Right cardiac atrium (tissue), 5 donors: ENCODE results near the gene MSH3. TPM values are rescaled to one million over a fixed set of nuclear protein-coding genes. Genes with fewer than 3 reads are reported as not detected.
"Not testable (repeated sequence)": the region's sequence is repeated elsewhere in the genome, so short reads cannot be mapped to it uniquely, and the experiment has no call there.

Experiments
- ATAC-seq, 2 donors: fragments of 200-7000 bp; cut with Tn5 transposase; one replicate each; pipeline versions ENCODE4 v1.8.0 to v1.9.1; 2020; ENCODE audit warnings: moderate library complexity in 2 of 2, mild to moderate bottlenecking in 1 of 2
- DNase-seq, 3 donors: peaks; one replicate each; pipeline ENCODE4 v3.0.0-alpha.2; 2020
- H3K27ac ChIP-seq: one replicate; pipeline ENCODE4 v1.5.1; 2013; ENCODE audit warnings: mild to moderate bottlenecking, low read length, control low read depth, moderate library complexity
- H3K27me3 ChIP-seq: one replicate; pipeline ENCODE4 v1.6.1; 2013; ENCODE audit not compliant: control insufficient read depth, insufficient read depth
- H3K4me1 ChIP-seq: one replicate; pipeline ENCODE4 v1.6.1; 2013; ENCODE audit warnings: low read length; ENCODE audit not compliant: control insufficient read depth, insufficient read depth
- H3K4me3 ChIP-seq: one replicate; pipeline ENCODE4 v1.5.1; 2013; ENCODE audit warnings: low read length, control low read depth
- H3K9me3 ChIP-seq: one replicate; pipeline ENCODE4 v1.6.1; 2013; ENCODE audit warnings: low read length; ENCODE audit not compliant: control insufficient read depth
- WGBS: extraction: QIAGEN DNeasy Blood & Tissue Kit; methylation state at CpG from one replicate; pipeline ENCODE4 v1.1.7; 2013; 5-methylcytosine and 5-hydroxymethylcytosine counted together
- intact Hi-C, 4 donors: fragments of 100-400 bp; cut with DNase I; formaldehyde crosslinking; loops; one replicate each; pipeline versions ENCODE4 v1.11.0 to v1.14.0; 2022 to 2023
- polyA plus RNA-seq: library from polyadenylated mRNA; stranded (reverse); fragments of 200-250 nt; gene quantifications from one replicate; pipeline ENCODE4 v1.2.3, GENCODE V29; 2013
- total RNA-seq, 4 donors: library from RNA; stranded (reverse); fragmentation: NEBNext Ultra II Directional; extraction: Animal tissue kit (Norgen Biotek cat#: 25700); gene quantifications; one replicate each; pipeline ENCODE4 v1.2.1, GENCODE V29; 2021
- donor health status: healthy with polysubstance abuse.
- donor health status: DM: no; HTN: yes; CAD: no.
- donor health status: DM: no; HTN: no; CAD: no.
- donor health status: DM: no; HTN: yes; CAD: no; lungs with severe emphysema.
- donor health status: DM: yes; HTN: yes; CAD: no.

Gene MSH3
- total and polyA plus RNA-seq, 5 donors = 4.2 to 12.4 (median 10.2) TPM

DNA sequence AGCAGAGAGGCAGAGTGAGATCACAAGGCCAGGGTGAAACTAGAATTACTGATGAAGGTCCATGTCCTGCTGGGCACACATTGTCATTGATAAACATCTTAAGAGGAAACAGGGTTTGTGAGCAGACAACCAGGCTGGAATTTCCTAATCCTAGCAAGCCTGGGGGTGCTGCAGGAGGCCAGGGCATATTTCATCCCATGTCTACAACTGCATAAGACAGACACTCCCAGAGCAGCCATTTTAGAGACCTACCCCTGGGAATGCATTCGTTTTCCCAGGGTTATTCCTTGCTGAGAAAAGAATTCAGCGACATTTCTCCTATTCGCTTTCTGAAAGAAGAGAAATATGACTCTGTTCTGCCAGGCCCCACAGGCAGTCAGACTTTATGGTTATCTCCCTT lies 248.2 kb downstream of the MSH3 start:
- DNase-seq, intact Hi-C loops, H3K9me3 ChIP-seq, H3K27me3 ChIP-seq, H3K27ac ChIP-seq, H3K4me3 ChIP-seq, ATAC-seq, H3K4me1 ChIP-seq: not testable (repeated sequence)
- 89% methylated on average over 3 of the region's 3 CpGs for WGBS

DNA sequence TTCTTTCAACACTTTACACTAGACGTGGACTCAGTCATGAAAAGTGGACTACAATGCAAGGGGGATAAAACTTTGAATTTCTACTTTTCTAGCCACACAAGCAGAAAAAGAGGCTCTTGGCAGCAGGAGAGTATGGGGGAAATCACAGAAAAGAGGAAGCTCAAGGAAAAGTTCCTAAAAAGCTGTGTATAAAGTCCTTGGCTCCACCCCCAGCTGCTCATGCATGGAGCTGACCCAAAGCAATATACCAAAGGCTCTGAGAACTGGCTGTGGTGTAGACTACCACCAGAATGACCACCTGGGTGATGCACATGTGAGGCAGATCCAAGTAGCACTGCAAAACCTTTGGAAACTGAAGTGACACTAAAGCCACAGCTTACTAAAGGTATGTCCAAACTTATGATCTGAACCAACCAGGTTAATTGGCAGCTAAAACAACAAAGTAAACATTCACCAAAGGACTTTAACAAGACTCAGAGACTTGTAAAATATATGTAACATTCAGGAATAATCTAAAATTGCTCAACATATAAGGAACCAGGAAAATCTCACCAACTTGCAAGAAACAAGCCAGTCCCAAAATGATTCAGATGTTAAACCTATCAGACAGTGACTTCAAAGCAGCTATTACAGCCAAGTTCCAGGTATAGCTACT lies 250.2 kb downstream of the MSH3 start:
- intact Hi-C loops = no loop called here
- ATAC-seq (no peak), DNase-seq (peak in 1 of 3 donors; percentile 39)
- Histone ChIP-seq H3K27ac (no peak overlapping the region), H3K4me3 (no peak overlapping the region), H3K9me3 (no peaks in the 10 kb centered on the region), H3K27me3 (no peaks in the 10 kb centered on the region), H3K4me1 (no peaks in the 10 kb centered on the region)
- 61% methylated on average over 1 of the region's 1 CpG for WGBS

DNA sequence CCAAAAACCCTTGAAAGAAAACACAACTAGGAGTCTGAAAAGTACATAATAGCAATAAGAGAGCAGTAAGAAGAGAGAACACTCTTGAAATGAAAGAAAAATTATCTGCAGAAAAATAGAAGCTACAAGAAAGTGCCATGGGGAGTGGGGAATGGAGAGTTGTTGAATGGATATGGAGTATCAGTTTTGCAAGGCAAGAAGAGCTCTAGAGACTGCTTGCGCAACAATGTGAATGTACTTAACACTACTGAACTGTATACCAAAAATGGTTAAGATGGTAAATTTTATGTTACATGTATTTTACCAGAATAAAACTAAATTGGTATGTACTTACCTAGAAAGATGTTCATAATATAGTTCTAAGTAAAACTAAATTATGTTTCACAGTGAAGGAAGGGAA lies 251.0 kb downstream of the MSH3 start:
- no peak overlapping the region for H3K27ac ChIP-seq
- no peaks in the 10 kb centered on the region for H3K4me1 ChIP-seq
- DNase-seq (no peak), ATAC-seq (no peak)
- no peaks in the 10 kb centered on the region for H3K27me3 ChIP-seq
- intact Hi-C loops = no loop called here
- no peaks in the 10 kb centered on the region for H3K9me3 ChIP-seq
- H3K4me3 ChIP-seq = no peak overlapping the region
- 100% methylated on average over 1 of the region's 1 CpG for WGBS

DNA sequence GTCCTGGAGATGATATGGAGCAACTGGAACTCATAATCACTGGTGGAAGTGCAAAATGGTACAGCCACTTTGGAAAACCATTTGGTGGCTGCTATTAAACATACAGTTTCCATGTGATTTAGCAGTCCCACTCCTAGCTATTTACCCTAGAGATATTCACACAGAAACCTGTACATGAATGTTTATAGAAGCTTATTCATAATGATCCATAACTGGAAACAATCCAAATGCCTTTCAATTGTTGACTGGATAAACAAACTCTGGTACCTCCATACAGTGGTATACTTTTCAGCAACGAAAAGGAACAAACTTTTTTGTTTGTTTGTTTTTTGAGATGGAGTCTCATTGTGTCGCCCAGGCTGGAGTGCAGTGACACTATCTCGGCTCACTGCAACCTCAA lies 258.0 kb downstream of the MSH3 start:
- H3K27me3 ChIP-seq = no peaks in the 10 kb centered on the region
- ATAC-seq (no peak), DNase-seq (no peak)
- no peak overlapping the region for H3K4me3 ChIP-seq
- H3K4me1 ChIP-seq = no peaks in the 10 kb centered on the region
- intact Hi-C loops = no loop called here
- H3K27ac ChIP-seq = no peak overlapping the region
- no peaks in the 10 kb centered on the region for H3K9me3 ChIP-seq
- WGBS = 94% methylated on average over 3 of the region's 3 CpGs

DNA sequence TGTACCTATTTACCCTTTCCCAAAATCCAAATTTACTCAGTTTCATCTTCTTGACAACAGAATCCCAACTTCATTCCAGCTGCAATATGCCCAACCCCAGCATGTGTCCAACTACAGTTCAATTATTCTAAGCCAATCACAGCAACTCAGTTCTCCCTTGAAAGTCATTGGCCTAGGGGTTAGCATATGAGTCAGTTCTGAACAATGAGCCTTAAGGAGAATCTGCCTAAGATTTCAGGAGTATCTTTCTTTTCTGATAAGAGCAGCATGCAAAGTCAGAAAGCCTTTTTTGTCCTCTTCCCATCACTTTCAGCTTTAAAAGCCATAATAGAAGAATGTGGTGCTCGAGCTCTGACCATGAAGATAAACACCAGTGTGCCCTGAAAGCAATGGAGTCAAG lies 261.3 kb downstream of the MSH3 start:
- H3K9me3 ChIP-seq = no peaks in the 10 kb centered on the region
- no peaks in the 10 kb centered on the region for H3K27me3 ChIP-seq
- DNase-seq = no peak
- no peak for ATAC-seq
- no peak overlapping the region for H3K4me3 ChIP-seq
- no peaks in the 10 kb centered on the region for H3K4me1 ChIP-seq
- intact Hi-C loops = no loop called here
- H3K27ac ChIP-seq = no peak overlapping the region
- WGBS = 86% methylated on average over 1 of the region's 1 CpG

DNA sequence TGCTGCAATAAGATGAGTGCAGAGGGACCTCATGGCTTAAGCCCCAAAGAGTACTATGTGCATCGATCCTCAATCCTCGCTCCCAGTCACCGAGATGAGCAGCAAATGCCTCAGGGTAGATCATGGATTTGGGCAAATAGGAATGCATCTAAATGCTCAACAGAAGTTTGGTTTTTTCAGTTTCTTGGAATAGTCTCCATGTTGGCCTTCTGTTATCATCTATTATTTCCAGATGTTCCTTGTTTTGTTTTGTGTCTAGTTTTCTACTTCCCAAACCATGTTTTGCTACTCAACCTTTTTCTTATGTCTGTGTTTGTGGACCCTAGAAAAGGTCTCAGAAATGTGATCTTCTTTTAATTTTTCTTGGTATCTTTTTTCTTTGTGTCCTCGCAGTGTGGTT lies 262.2 kb downstream of the MSH3 start:
- H3K27me3 ChIP-seq = no peaks in the 10 kb centered on the region
- WGBS = 71% methylated on average over 4 of the region's 4 CpGs
- intact Hi-C loops = no loop called here
- no peak for DNase-seq
- no peak overlapping the region for H3K4me3 ChIP-seq
- no peak for ATAC-seq
- no peaks in the 10 kb centered on the region for H3K9me3 ChIP-seq
- H3K27ac ChIP-seq = no peak overlapping the region
- H3K4me1 ChIP-seq = no peaks in the 10 kb centered on the region

DNA sequence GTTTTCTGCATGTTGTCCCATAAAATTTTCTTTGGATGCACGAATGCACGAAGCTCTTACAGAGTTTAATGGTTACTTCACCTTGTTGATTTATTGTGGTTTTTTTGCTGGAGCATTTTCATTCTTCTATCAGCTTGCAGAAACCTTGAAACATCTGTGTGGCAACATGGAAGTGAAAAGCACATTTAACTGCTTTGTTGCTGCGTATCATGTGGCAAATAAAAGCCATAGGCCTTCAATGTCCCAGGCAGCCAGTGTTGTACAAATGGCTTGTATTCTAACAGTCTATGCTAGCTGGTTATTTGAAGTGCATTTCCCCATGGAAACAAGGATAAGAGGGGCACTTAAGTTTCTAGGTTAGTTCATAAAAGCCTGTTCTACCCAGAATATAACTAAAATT lies 263.2 kb downstream of the MSH3 start:
- Histone ChIP-seq H3K4me3 (no peak overlapping the region), H3K4me1 (no peaks in the 10 kb centered on the region), H3K9me3 (no peaks in the 10 kb centered on the region), H3K27ac (no peak overlapping the region), H3K27me3 (no peaks in the 10 kb centered on the region)
- intact Hi-C loops = no loop called here
- no peak for DNase-seq
- 87% methylated on average over 3 of the region's 3 CpGs for WGBS
- no peak for ATAC-seq

DNA sequence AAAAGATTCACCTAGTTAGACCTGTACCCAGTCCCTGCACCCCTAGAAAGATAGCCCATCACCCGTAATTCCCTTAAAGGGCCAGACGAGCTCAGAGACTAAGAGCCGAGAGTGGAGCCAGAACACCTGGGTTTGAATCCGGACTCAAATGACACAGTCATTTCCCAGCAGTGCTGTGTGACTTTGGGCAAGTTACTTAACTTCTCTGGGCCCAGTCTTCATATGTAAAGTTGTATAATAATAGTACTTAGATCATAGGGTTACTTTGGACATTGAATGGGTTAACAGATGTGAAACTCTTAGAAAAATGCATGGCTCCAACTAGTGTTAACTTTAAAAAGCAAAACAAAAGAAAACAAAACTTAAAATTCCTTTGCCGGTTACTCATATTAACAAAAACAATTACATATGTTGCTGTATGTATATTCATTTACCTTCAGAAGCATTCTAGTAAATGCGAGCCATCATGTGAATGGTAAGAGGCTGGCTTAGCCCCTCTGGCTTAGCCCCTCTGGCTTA lies 265.3 kb downstream of the MSH3 start:
- no peak for ATAC-seq
- intact Hi-C loops = no loop called here
- no peaks in the 10 kb centered on the region for H3K4me1 ChIP-seq
- H3K4me3 ChIP-seq = no peak overlapping the region
- H3K27me3 ChIP-seq = no peaks in the 10 kb centered on the region
- H3K27ac ChIP-seq = no peak overlapping the region
- no peak for DNase-seq
- 90% methylated on average over 6 of the region's 6 CpGs for WGBS
- no peaks in the 10 kb centered on the region for H3K9me3 ChIP-seq

DNA sequence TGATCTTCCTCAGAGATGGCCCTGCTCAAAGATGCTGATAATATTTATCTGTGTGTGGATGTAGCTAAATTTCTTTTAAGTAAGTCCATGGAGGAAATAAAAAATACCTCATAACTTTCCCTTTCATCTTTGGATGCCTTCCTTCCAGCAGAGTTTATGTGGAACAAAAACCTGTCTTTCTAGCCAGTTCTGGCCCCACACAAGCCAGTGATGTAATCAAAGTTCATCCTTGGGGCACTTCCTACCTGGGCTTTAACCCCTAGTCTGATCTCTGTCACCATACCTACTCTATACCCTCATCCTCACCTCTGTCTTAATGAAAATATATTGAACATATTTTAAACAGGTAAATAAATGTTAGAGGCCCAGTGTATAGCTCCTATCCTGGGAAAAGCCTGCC lies 265.9 kb downstream of the MSH3 start:
- no peaks in the 10 kb centered on the region for H3K4me1 ChIP-seq
- intact Hi-C loops = no loop called here
- no peaks in the 10 kb centered on the region for H3K9me3 ChIP-seq
- no peak for ATAC-seq
- no peak overlapping the region for H3K27ac ChIP-seq
- no peaks in the 10 kb centered on the region for H3K27me3 ChIP-seq
- DNase-seq = no peak
- H3K4me3 ChIP-seq = no peak overlapping the region

DNA sequence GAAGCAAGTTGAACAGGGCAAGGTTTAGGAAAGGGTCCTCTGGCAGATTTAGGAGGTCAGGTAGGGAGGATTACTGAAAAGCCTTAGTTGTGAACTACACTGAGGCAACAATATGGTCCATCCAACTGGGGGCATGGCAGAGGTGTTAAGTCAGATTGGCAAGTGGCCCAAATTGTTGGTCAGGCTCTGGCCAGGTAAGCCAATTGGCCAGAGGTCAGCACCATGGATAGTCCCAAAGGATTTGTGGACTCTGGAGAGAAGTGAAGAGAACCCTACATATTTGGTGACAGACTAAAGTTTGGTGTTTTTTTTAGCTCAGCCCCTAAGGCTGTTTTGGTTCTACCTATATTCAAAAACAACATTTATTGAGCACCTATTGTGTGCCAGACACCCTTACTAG lies 266.6 kb downstream of the MSH3 start:
- H3K4me1 ChIP-seq = no peaks in the 10 kb centered on the region
- H3K4me3 ChIP-seq = no peak overlapping the region
- H3K27me3 ChIP-seq = no peaks in the 10 kb centered on the region
- no peak for ATAC-seq
- H3K27ac ChIP-seq = no peak overlapping the region
- intact Hi-C loops = no loop called here
- no peak for DNase-seq
- no peaks in the 10 kb centered on the region for H3K9me3 ChIP-seq

DNA sequence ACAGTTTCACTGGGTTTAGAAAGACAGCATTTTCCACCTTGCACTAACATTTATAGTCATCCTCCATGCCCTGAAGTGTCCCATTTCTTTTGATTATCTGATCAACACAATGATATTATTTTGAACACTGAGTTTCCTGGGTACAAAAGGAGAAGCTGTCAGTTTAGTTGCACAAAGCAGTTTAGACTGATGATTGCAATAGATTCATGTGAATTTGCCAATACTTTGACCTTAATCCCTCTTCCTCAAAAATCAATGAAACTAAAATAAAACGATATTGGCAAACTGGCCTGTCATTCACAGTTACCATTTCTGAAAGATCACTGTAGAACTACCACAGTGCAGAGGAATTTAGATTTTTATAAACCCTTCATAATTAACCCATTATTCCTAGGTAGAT lies 271.5 kb downstream of the MSH3 start:
- Histone ChIP-seq H3K27me3 (no peaks in the 10 kb centered on the region), H3K4me3 (no peak overlapping the region), H3K4me1 (no peaks in the 10 kb centered on the region), H3K9me3 (no peaks in the 10 kb centered on the region), H3K27ac (no peak overlapping the region)
- DNase-seq (no peak), ATAC-seq (no peak)
- WGBS = 85% methylated on average over 1 of the region's 1 CpG
- intact Hi-C loops = no loop called here
